Measurements from ENCODE around the gene C1orf185. TPM values are rescaled to one million over a fixed set of nuclear protein-coding genes. Genes with fewer than 3 reads are reported as not detected.
"Not testable (repeated sequence)": the region's sequence is repeated elsewhere in the genome, so short reads cannot be mapped to it uniquely, and the experiment has no call there.

The C1orf185 gene
- total RNA-seq, 1 donor from 2014 or later: not detected

GRCh38 chr1:51131185-51131584, 29.2 kb downstream of the C1orf185 start:
- Histone ChIP-seq H2AFZ (ENCODE audit: low read depth, low read length) (no peak overlapping the region), H3K4me1 (ENCODE audit: insufficient read depth, low read length) (no peaks in the 10 kb centered on the region), H3K9me3 (ENCODE audit: insufficient read depth, low read depth, low read length) (no peaks in the 10 kb centered on the region), H3K36me3 (ENCODE audit: insufficient read depth, low read length) (no peaks in the 10 kb centered on the region), H3K27me3 (ENCODE audit: insufficient read depth, low read length) (no peaks in the 10 kb centered on the region), H3K27ac (ENCODE audit: low read depth, low read length) (no peak overlapping the region), H3K4me2 (ENCODE audit: low read length) (no peak overlapping the region), H3K9ac (ENCODE audit: low read length) (no peak overlapping the region), H3K4me3 (ENCODE audit: insufficient read depth, low read depth, low read length) (no peak overlapping the region), H4K20me1 (ENCODE audit: insufficient read depth, low read length) (no peaks in the 10 kb centered on the region), H3K79me2 (ENCODE audit: insufficient read depth, low read length) (no peaks in the 10 kb centered on the region)
- no peak for DNase-seq (ENCODE audit: low read depth)
- Mint-ChIP-seq H3K27me3 (ENCODE audit: low read depth, unreplicated experiment) (no peaks in the 10 kb centered on the region), H3K4me3 (ENCODE audit: unreplicated experiment) (no peak overlapping the region), H3K4me1 (ENCODE audit: low read depth, unreplicated experiment) (no peaks in the 10 kb centered on the region), H3K36me3 (ENCODE audit: low read depth, unreplicated experiment) (no peaks in the 10 kb centered on the region), H3K27ac (ENCODE audit: unreplicated experiment) (no peak overlapping the region), H3K9me3 (ENCODE audit: unreplicated experiment) (peaks cover 17% of the 10 kb centered on the region)
- TF ChIP-seq CTCF (IDR thresholded peaks at IDR 0.05; ENCODE audit: insufficient read depth, low read depth, low read length) (no peak), EZH2 (IDR thresholded peaks at IDR 0.05; ENCODE audit: insufficient read depth, low read length) (no peak)
- no peak for FAIRE-seq

GRCh38 chr1:51133045-51133444, 31.0 kb downstream of the C1orf185 start:
- Histone ChIP-seq H3K9ac (ENCODE audit: low read length) (no peak overlapping the region), H3K27me3 (ENCODE audit: insufficient read depth, low read length) (no peaks in the 10 kb centered on the region), H3K36me3 (ENCODE audit: insufficient read depth, low read length) (no peaks in the 10 kb centered on the region), H3K4me2 (ENCODE audit: low read length) (no peak overlapping the region), H2AFZ (ENCODE audit: low read depth, low read length) (no peak overlapping the region), H4K20me1 (ENCODE audit: insufficient read depth, low read length) (no peaks in the 10 kb centered on the region), H3K79me2 (ENCODE audit: insufficient read depth, low read length) (no peaks in the 10 kb centered on the region), H3K4me1 (ENCODE audit: insufficient read depth, low read length) (no peaks in the 10 kb centered on the region), H3K27ac (ENCODE audit: low read depth, low read length) (no peak overlapping the region), H3K9me3 (ENCODE audit: insufficient read depth, low read depth, low read length) (no peaks in the 10 kb centered on the region), H3K4me3 (ENCODE audit: insufficient read depth, low read depth, low read length) (no peak overlapping the region)
- no peak overlapping the region for H3K27ac Mint-ChIP-seq (ENCODE audit: unreplicated experiment)
- no peak for TF ChIP-seq EZH2 (IDR thresholded peaks at IDR 0.05; ENCODE audit: insufficient read depth, low read length)
- no peak for TF ChIP-seq CTCF (IDR thresholded peaks at IDR 0.05; ENCODE audit: insufficient read depth, low read depth, low read length)
- no peaks in the 10 kb centered on the region for H3K36me3 Mint-ChIP-seq (ENCODE audit: low read depth, unreplicated experiment)
- peaks cover 19% of the 10 kb centered on the region for H3K9me3 Mint-ChIP-seq (ENCODE audit: unreplicated experiment)
- H3K27me3 Mint-ChIP-seq (ENCODE audit: low read depth, unreplicated experiment): no peaks in the 10 kb centered on the region
- H3K4me1 Mint-ChIP-seq (ENCODE audit: low read depth, unreplicated experiment): no peaks in the 10 kb centered on the region
- H3K4me3 Mint-ChIP-seq (ENCODE audit: unreplicated experiment): no peak overlapping the region
- FAIRE-seq (no peak), DNase-seq (ENCODE audit: low read depth) (no peak)

DNA sequence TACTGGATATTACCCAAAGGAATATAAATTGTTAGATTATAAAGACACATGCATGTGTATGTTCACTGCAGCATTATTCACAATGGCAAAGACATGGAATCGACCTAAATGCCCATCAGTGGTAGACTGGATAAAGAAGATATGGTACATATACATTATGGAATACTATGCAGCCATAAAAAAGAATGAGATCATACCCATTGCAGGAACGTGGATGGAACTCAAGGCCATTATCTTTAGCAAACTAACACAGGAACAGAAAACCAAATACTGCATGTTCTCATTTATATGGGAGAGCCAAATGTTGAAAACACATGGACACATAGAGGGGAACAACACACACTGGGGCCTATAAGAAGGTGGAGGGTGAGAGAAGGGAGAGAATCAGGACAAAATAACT, 35.7 kb downstream of the C1orf185 start:
- H4K20me1 ChIP-seq (ENCODE audit: insufficient read depth, low read length); H3K79me2 ChIP-seq (ENCODE audit: insufficient read depth, low read length); H3K36me3 ChIP-seq (ENCODE audit: insufficient read depth, low read length); H3K27me3 ChIP-seq (ENCODE audit: insufficient read depth, low read length); H3K9ac ChIP-seq (ENCODE audit: low read length); DNase-seq (ENCODE audit: low read depth); H2AFZ ChIP-seq (ENCODE audit: low read depth, low read length); H3K4me3 Mint-ChIP-seq (ENCODE audit: unreplicated experiment); H3K4me1 ChIP-seq (ENCODE audit: insufficient read depth, low read length); H3K27me3 Mint-ChIP-seq (ENCODE audit: low read depth, unreplicated experiment); H3K4me3 ChIP-seq (ENCODE audit: insufficient read depth, low read depth, low read length); H3K9me3 ChIP-seq (ENCODE audit: insufficient read depth, low read depth, low read length); FAIRE-seq; H3K4me1 Mint-ChIP-seq (ENCODE audit: low read depth, unreplicated experiment); H3K36me3 Mint-ChIP-seq (ENCODE audit: low read depth, unreplicated experiment); H3K4me2 ChIP-seq (ENCODE audit: low read length); H3K27ac ChIP-seq (ENCODE audit: low read depth, low read length); H3K27ac Mint-ChIP-seq (ENCODE audit: unreplicated experiment): not testable (repeated sequence)
- H3K9me3 Mint-ChIP-seq (ENCODE audit: unreplicated experiment): peaks cover 14% of the 10 kb centered on the region

Measured in astrocyte (in vitro differentiated cells and primary cell).